HepG2 (cell line): ENCODE results near the gene PHF5A. TPM values are rescaled to one million over a fixed set of nuclear protein-coding genes. Genes with fewer than 3 reads are reported as not detected.

ENCODE experiments used
- BHLHE40 ChIP-seq: IDR thresholded peaks from 2 replicates; pipeline ENCODE4 v1.6.1; 2011; ENCODE audit warnings: low read length, improper control_type of control experiment
- CBX1 ChIP-seq: IDR thresholded peaks from one replicate; pipeline ENCODE4 v1.6.1; 2016; ENCODE audit warnings: antibody characterized with exemption, low read depth
- CC2D1A ChIP-seq: sonication (generic); formaldehyde crosslinking; IDR thresholded peaks from 2 replicates; pipeline ENCODE4 v1.8.1; 2023; ENCODE audit warnings: mild to moderate bottlenecking, missing genetic modification reagents
- GLI4 ChIP-seq: sonication (generic); formaldehyde crosslinking; IDR thresholded peaks from 2 replicates; pipeline ENCODE4 v1.5.1; 2020; ENCODE audit warnings: missing genetic modification reagents, mild to moderate bottlenecking, moderate library complexity, borderline replicate concordance
- HOXA5 ChIP-seq: sonication (generic); formaldehyde crosslinking; IDR thresholded peaks from 2 replicates; pipeline ENCODE4 v1.4.0; 2020; ENCODE audit warnings: missing genetic modification reagents
- KDM1A ChIP-seq: IDR thresholded peaks from 2 replicates; pipeline ENCODE4 v1.6.1; 2016; ENCODE audit warnings: missing compliant biosample characterization
- KDM5A ChIP-seq: fragments of 200-600 bp; sonication (generic); IDR thresholded peaks from 2 replicates; pipeline ENCODE4 v1.7.0; 2018; ENCODE audit warnings: antibody characterized with exemption, mild to moderate bottlenecking, low read length, borderline replicate concordance
- MAX ChIP-seq: IDR thresholded peaks from 2 replicates; pipeline ENCODE4 v1.6.1; 2012; ENCODE audit warnings: inconsistent platforms
- NCOA2 ChIP-seq: sonication (generic); formaldehyde crosslinking; IDR thresholded peaks from 2 replicates; pipeline ENCODE4 v1.8.0; 2022; ENCODE audit warnings: inconsistent platforms
- PAWR ChIP-seq: sonication (generic); formaldehyde crosslinking; IDR thresholded peaks from 2 replicates; pipeline ENCODE4 v1.4.0; 2020; ENCODE audit warnings: missing genetic modification reagents, mild to moderate bottlenecking, borderline replicate concordance
- RARA ChIP-seq: IDR thresholded peaks from 2 replicates; pipeline ENCODE4 v1.6.1; 2016; ENCODE audit warnings: missing genetic modification reagents, missing compliant biosample characterization
- SP2 ChIP-seq: sonication (generic); formaldehyde crosslinking; IDR thresholded peaks from 2 replicates; pipeline ENCODE4 v1.5.1; 2020; ENCODE audit warnings: mild to moderate bottlenecking, missing genetic modification reagents
- SRSF1 ChIP-seq: fragments of 200-400 bp; formaldehyde crosslinking; optimal IDR thresholded peaks from 2 replicates; pipeline ENCODE3; 2017; ENCODE audit warnings: mild to moderate bottlenecking, low read depth, low read length, moderate library complexity
- STAT6 ChIP-seq: sonication (generic); formaldehyde crosslinking; IDR thresholded peaks from 2 replicates; pipeline ENCODE4 v1.4.0; 2020; ENCODE audit warnings: missing genetic modification reagents, mild to moderate bottlenecking, borderline replicate concordance
- SUZ12 ChIP-seq: fragments of 150-350 bp; IDR thresholded peaks from 2 replicates; pipeline ENCODE4 v1.6.1; 2014; ENCODE audit warnings: low read depth, low read length
- ZBTB10 ChIP-seq: sonication (generic); formaldehyde crosslinking; IDR thresholded peaks from 2 replicates; pipeline ENCODE4 v1.4.0; 2020; ENCODE audit warnings: missing genetic modification reagents, borderline replicate concordance
- ZFP1 ChIP-seq: IDR thresholded peaks from 2 replicates; pipeline ENCODE4 v1.6.1; 2016
- ZNF414 ChIP-seq: sonication (generic); formaldehyde crosslinking; IDR thresholded peaks from 2 replicates; pipeline ENCODE4 v1.5.0; 2020; ENCODE audit warnings: missing genetic modification reagents
- ZNF513 ChIP-seq: sonication (generic); formaldehyde crosslinking; conservative IDR thresholded peaks from 2 replicates; pipeline ENCODE4 v1.5.0; 2020; ENCODE audit warnings: missing genetic modification reagents
- ZNF577 ChIP-seq: sonication (generic); formaldehyde crosslinking; IDR thresholded peaks from 2 replicates; pipeline ENCODE4 v1.4.0; 2020; ENCODE audit warnings: mild to moderate bottlenecking, low read depth, missing genetic modification reagents, borderline replicate concordance
- ZNF660 ChIP-seq: sonication (generic); formaldehyde crosslinking; IDR thresholded peaks from 2 replicates; pipeline ENCODE4 v1.5.1; 2020; ENCODE audit warnings: mild to moderate bottlenecking, low read depth, missing genetic modification reagents, borderline replicate concordance
- ZNF773 ChIP-seq: sonication (generic); formaldehyde crosslinking; IDR thresholded peaks from 2 replicates; pipeline ENCODE4 v1.4.0; 2020; ENCODE audit warnings: missing genetic modification reagents, borderline replicate concordance
- ZSCAN20 ChIP-seq: sonication (generic); formaldehyde crosslinking; IDR thresholded peaks from 2 replicates; pipeline ENCODE4 v1.4.0; 2020; ENCODE audit warnings: missing genetic modification reagents, mild to moderate bottlenecking, borderline replicate concordance
- ZSCAN31 ChIP-seq: sonication (generic); formaldehyde crosslinking; IDR thresholded peaks from 2 replicates; pipeline ENCODE4 v1.5.0; 2020; ENCODE audit warnings: low read depth, mild to moderate bottlenecking, missing genetic modification reagents
- polyA plus RNA-seq, 8 experiments: library from polyadenylated mRNA; depleted of rRNA in 3 of 8; stranded (reverse) in 7 of 8; unstranded in 1 of 8; fragments of >200 nt; fragmentation: Illumina TruSeq in 4 of 8; extraction: Trizol in 4 of 8; gene quantifications; 2 replicates each; pipeline versions ENCODE4 v1.2.1 to v1.2.3, GENCODE V29; 2011 to 2016; ENCODE audit warnings: low read depth in 4 of 8, missing spikeins in 1 of 8, mixed read lengths in 1 of 8; ENCODE audit not compliant: insufficient read depth in 1 of 8
- total RNA-seq, 5 experiments: library from RNA; depleted of rRNA; stranded (reverse); fragments of >200 nt; fragmentation: Illumina TruSeq; extraction: Trizol; gene quantifications; 2 replicates each; pipeline ENCODE4 v1.2.3, GENCODE V29; 2016; ENCODE audit warnings: low read depth in 1 of 5

Gene PHF5A
- total and polyA plus RNA-seq, 2 of the 13 experiments (the other 11 are each of a cell fraction or from before 2014, with no cell fraction given), result 56.6 to 105 TPM

GRCh38 chr22:41469218-41469851 is 843 bp upstream of the PHF5A start (continued):
- TF ChIP-seq ZNF660 (CRISPR knock-in tag) (no peak), PAWR (no peak), ZFP1 (CRISPR knock-in tag) (no peak), ZSCAN20 (CRISPR knock-in tag) (no peak), ZNF414 (CRISPR knock-in tag) (no peak), ZNF513 (CRISPR knock-in tag) (no peak), STAT6 (CRISPR knock-in tag) (0 out of 2 replicates have a peak, but pooled peaks have one; percentile 8), CBX1 (no peak), BHLHE40 (no peak), ZNF773 (no peak), HOXA5 (CRISPR knock-in tag) (no peak), SUZ12 (no peak), RARA (CRISPR knock-in tag) (no peak), GLI4 (no peak), NCOA2 (CRISPR knock-in tag) (no peak), KDM1A (CRISPR knock-in tag) (no peak), KDM5A (peak; percentile 98), CC2D1A (CRISPR knock-in tag) (no peak), ZNF577 (CRISPR knock-in tag) (0 out of 2 replicates have a peak, but pooled peaks have one; percentile 66), SP2 (CRISPR knock-in tag) (no peak), ZSCAN31 (no peak), ZBTB10 (CRISPR knock-in tag) (no peak), SRSF1 (no peak), MAX (no peak)
